CD14-positive monocyte (primary cell): ENCODE results near the gene FREM2. TPM values are rescaled to one million over a fixed set of nuclear protein-coding genes. Genes with fewer than 3 reads are reported as not detected.

Experiments
- DNase-seq, 3 donors: peaks; one replicate each; pipeline ENCODE4 v3.0.0-alpha.2; 2011 to 2022
- H2AFZ ChIP-seq: 2 replicates; pipeline ENCODE4 v1.6.0; 2012; ENCODE audit warnings: mild to moderate bottlenecking, low read depth, low read length, inconsistent platforms; ENCODE audit not compliant: insufficient read depth, poor library complexity, severe bottlenecking
- H3K27ac ChIP-seq, 2 donors: 1 replicate in 1 of 2; 2 replicates in 1 of 2; pipeline ENCODE4 v1.5.1; 2012 to 2013; ENCODE audit warnings: low read length in 2 of 2, control low read depth in 1 of 2, inconsistent platforms in 1 of 2, low read depth in 1 of 2, mild to moderate bottlenecking in 1 of 2
- H3K27me3 ChIP-seq, 2 donors: one replicate each; pipeline versions ENCODE4 v1.6.0 to v1.6.1; 2011 to 2013; ENCODE audit warnings: low read length in 2 of 2; ENCODE audit not compliant: control insufficient read depth in 2 of 2, insufficient read depth in 2 of 2
- H3K36me3 ChIP-seq, 2 donors: replicated peaks in 1 of 2; 1 replicate in 1 of 2; 2 replicates in 1 of 2; pipeline versions ENCODE4 v1.5.1 to v1.6.1; 2012 to 2013; ENCODE audit warnings: low read length in 2 of 2, control low read depth in 1 of 2, inconsistent platforms in 1 of 2, mild to moderate bottlenecking in 1 of 2; ENCODE audit not compliant: insufficient read depth in 2 of 2, control insufficient read depth in 1 of 2
- H3K4me1 ChIP-seq, 2 donors: 1 replicate in 1 of 2; 2 replicates in 1 of 2; pipeline versions ENCODE4 v1.5.1 to v1.6.1; 2012 to 2013; ENCODE audit warnings: low read length in 2 of 2, control low read depth in 1 of 2, inconsistent platforms in 1 of 2, mild to moderate bottlenecking in 1 of 2, moderate library complexity in 1 of 2; ENCODE audit not compliant: insufficient read depth in 2 of 2, control insufficient read depth in 1 of 2
- H3K4me2 ChIP-seq: replicated peaks from 2 replicates; pipeline ENCODE3; 2012; ENCODE audit warnings: low read length, moderate library complexity, mild to moderate bottlenecking; ENCODE audit not compliant: poor library complexity, severe bottlenecking; ENCODE audit errors: extremely low read depth
- H3K4me3 ChIP-seq, 3 experiments: fragments of 200-600 bp in 1 of 3; sonication (generic) in 1 of 3; replicated peaks in 1 of 3; 1 replicate in 2 of 3; 2 replicates in 1 of 3; pipeline ENCODE4 v1.5.1; 2011 to 2013; ENCODE audit warnings: low read length in 3 of 3, mild to moderate bottlenecking in 3 of 3, control low read depth in 2 of 3, low read depth in 2 of 3, inconsistent platforms in 1 of 3, moderate library complexity in 1 of 3
- H3K79me2 ChIP-seq: 2 replicates; pipeline ENCODE4 v1.6.0; 2012; ENCODE audit warnings: mild to moderate bottlenecking, control low read depth, inconsistent platforms, low read length, moderate library complexity; ENCODE audit not compliant: insufficient read depth
- H3K9ac ChIP-seq: 2 replicates; pipeline ENCODE4 v1.6.0; 2017; ENCODE audit warnings: low read length, mild to moderate bottlenecking; ENCODE audit not compliant: insufficient read depth, poor library complexity, severe bottlenecking
- H3K9me3 ChIP-seq, 2 donors: replicated peaks in 1 of 2; 1 replicate in 1 of 2; 2 replicates in 1 of 2; pipeline versions ENCODE4 v1.5.1 to v1.6.1; 2012 to 2013; ENCODE audit warnings: low read length in 2 of 2, control low read depth in 1 of 2; ENCODE audit not compliant: control insufficient read depth in 1 of 2, insufficient read depth in 1 of 2
- H4K20me1 ChIP-seq: 2 replicates; pipeline ENCODE4 v1.6.0; 2012; ENCODE audit warnings: mild to moderate bottlenecking, low read length, control low read depth, moderate library complexity; ENCODE audit not compliant: insufficient read depth
- H3K27ac Mint-ChIP-seq, 7 donors: one replicate each; pipeline ENCODE4 v1.8.0; 2020; ENCODE audit warnings: mild to moderate bottlenecking in 7 of 7, mixed read lengths in 7 of 7, moderate library complexity in 6 of 7, inconsistent platforms in 2 of 7
- H3K27me3 Mint-ChIP-seq, 3 donors: one replicate each; pipeline ENCODE4 v1.8.0; 2021 to 2022; ENCODE audit warnings: low read depth in 3 of 3, mild to moderate bottlenecking in 3 of 3, mixed read lengths in 3 of 3, moderate library complexity in 3 of 3, inconsistent platforms in 1 of 3
- H3K36me3 Mint-ChIP-seq, 2 donors: one replicate each; pipeline ENCODE4 v1.8.0; 2020; ENCODE audit warnings: mixed read lengths in 2 of 2, inconsistent platforms in 1 of 2, mild to moderate bottlenecking in 1 of 2
- H3K4me1 Mint-ChIP-seq: one replicate; pipeline ENCODE4 v1.8.0; 2020; ENCODE audit warnings: mild to moderate bottlenecking, mixed read lengths
- H3K4me3 Mint-ChIP-seq, 2 donors: one replicate each; pipeline ENCODE4 v1.8.0; 2020; ENCODE audit warnings: mild to moderate bottlenecking in 2 of 2, mixed read lengths in 2 of 2, moderate library complexity in 1 of 2
- H3K9me3 Mint-ChIP-seq, 7 donors: one replicate each; pipeline ENCODE4 v1.8.0; 2020 to 2022; ENCODE audit warnings: mixed read lengths in 7 of 7, mild to moderate bottlenecking in 6 of 7, moderate library complexity in 6 of 7, inconsistent platforms in 2 of 7
- CTCF ChIP-seq: fragments of 200-600 bp; IDR thresholded peaks from one replicate; pipeline ENCODE4 v1.8.0; 2022; ENCODE audit warnings: antibody characterized with exemption, mild to moderate bottlenecking
- WGBS: methylation state at CpG from one replicate; pipeline ENCODE4 v1.1.5; 2013; ENCODE audit warnings: missing lambda C conversion rate; ENCODE audit not compliant: insufficient coverage; 5-methylcytosine and 5-hydroxymethylcytosine counted together
- intact Hi-C, 2 donors: fragments of 100-400 bp; cut with micrococcal nuclease; formaldehyde crosslinking; loops; one replicate each; pipeline versions ENCODE4 v1.15.0 to v1.15.1; 2023
- polyA plus RNA-seq, 3 donors: library from polyadenylated mRNA; depleted of rRNA in 1 of 3; unstranded in 2 of 3; stranded (reverse) in 1 of 3; fragments of 300-500 nt in 2 of 3; fragments of >200 nt in 1 of 3; fragmentation: Illumina TruSeq in 2 of 3; gene quantifications; 1 replicate in 2 of 3; 2 replicates in 1 of 3; pipeline ENCODE4 v1.2.3, GENCODE V29; 2012 to 2021

Gene FREM2
- polyA plus RNA-seq, 3 donors = not detected

DNA sequence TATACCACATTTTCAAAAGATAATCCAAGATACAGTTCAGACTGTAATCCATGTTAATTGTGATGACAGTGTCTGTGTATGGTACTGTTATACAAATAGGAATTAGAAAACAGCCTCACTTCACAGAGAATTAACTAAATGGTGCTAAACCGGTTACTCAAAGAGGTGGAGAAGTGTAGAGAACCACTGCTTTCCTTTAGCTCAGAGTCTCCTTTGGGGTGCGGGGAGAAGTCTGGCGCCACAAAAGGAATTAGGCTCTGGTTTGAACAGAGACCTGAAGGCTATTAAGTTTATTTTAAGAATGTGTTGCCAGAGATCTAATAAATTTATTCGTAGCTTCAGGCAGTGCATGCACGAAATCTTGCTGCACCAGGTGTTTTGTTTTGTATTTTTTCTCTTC, 65.8 kb downstream of the FREM2 start:
- no peak overlapping the region for H3K27ac Mint-ChIP-seq

GRCh38 chr13:38753878-38754277, 67.0 kb downstream of the FREM2 start:
- H3K9ac ChIP-seq = no peak overlapping the region
- no peaks in the 10 kb centered on the region for H3K9me3 ChIP-seq
- H3K4me2 ChIP-seq = no peak overlapping the region
- Mint-ChIP-seq H3K4me3 (no peak overlapping the region), H3K27ac (no peak overlapping the region), H3K4me1 (no peaks in the 10 kb centered on the region), H3K36me3 (no peaks in the 10 kb centered on the region), H3K9me3 (peaks cover 0 to 2% (median 0%) of the 10 kb centered on the region in 7 donors), H3K27me3 (peaks cover 0 to 4% (median 2%) of the 10 kb centered on the region in 3 donors)
- no CpG with 5 or more reads among the region's 2 CpGs for WGBS
- no peak overlapping the region for H3K27ac ChIP-seq
- intact Hi-C loops = no loop called here
- H3K4me3 ChIP-seq = no peak overlapping the region
- no peaks in the 10 kb centered on the region for H3K27me3 ChIP-seq
- no peaks in the 10 kb centered on the region for H3K79me2 ChIP-seq
- TF ChIP-seq CTCF = no peak
- H3K4me1 ChIP-seq = no peaks in the 10 kb centered on the region
- no peak for DNase-seq
- H3K36me3 ChIP-seq = no peaks in the 10 kb centered on the region
- no peak overlapping the region for H2AFZ ChIP-seq
- H4K20me1 ChIP-seq = no peaks in the 10 kb centered on the region

More for the DNA sequence above, 65.8 kb downstream of the FREM2 start:
- no peak for DNase-seq
- intact Hi-C loops = no loop called here
- H2AFZ ChIP-seq = no peak overlapping the region
- no peak overlapping the region for H3K9ac ChIP-seq
- H3K4me1 Mint-ChIP-seq = no peaks in the 10 kb centered on the region
- H4K20me1 ChIP-seq = no peaks in the 10 kb centered on the region
- no peak overlapping the region for H3K4me3 Mint-ChIP-seq
- H3K27me3 Mint-ChIP-seq = peaks cover 0 to 4% (median 1%) of the 10 kb centered on the region in 3 donors
- no peaks in the 10 kb centered on the region for H3K27me3 ChIP-seq
- no peaks in the 10 kb centered on the region for H3K9me3 ChIP-seq
- peaks cover 0 to 2% (median 0%) of the 10 kb centered on the region in 7 donors for H3K9me3 Mint-ChIP-seq
- no peaks in the 10 kb centered on the region for H3K4me1 ChIP-seq
- H3K36me3 Mint-ChIP-seq = no peaks in the 10 kb centered on the region
- no peak overlapping the region for H3K27ac ChIP-seq
- no peaks in the 10 kb centered on the region for H3K36me3 ChIP-seq
- H3K4me3 ChIP-seq = no peak overlapping the region
- no peaks in the 10 kb centered on the region for H3K79me2 ChIP-seq
- WGBS = 80% methylated on average over 2 of the region's 5 CpGs
- TF ChIP-seq CTCF = no peak
- H3K4me2 ChIP-seq = no peak overlapping the region
